ENCODE results near the gene WAS. TPM values are rescaled to one million over a fixed set of nuclear protein-coding genes. Genes with fewer than 3 reads are reported as not detected.

Gene WAS
- total RNA-seq, 1 donor = 64.3 TPM

- no peaks in the 10 kb centered on the region for H3K27me3 ChIP-seq (ENCODE audit: insufficient read depth, low read length)
- peaks cover 20% of the 10 kb centered on the region for H3K4me1 ChIP-seq (ENCODE audit: insufficient read depth, low read length)
- no peaks in the 10 kb centered on the region for H3K9me3 ChIP-seq (ENCODE audit: low read depth, low read length)
- H3K4me3 ChIP-seq (ENCODE audit: low read length) = peak overlapping the region; percentile 55
Measured at GRCh38 chrX:48696909-48697727, 13.5 kb downstream of the WAS start.

GRCh38 chrX:48698306-48698705, 14.7 kb downstream of the WAS start:
- Histone ChIP-seq H3K27me3 (ENCODE audit: insufficient read depth, low read length) (no peaks in the 10 kb centered on the region), H3K4me1 (ENCODE audit: insufficient read depth, low read length) (peaks cover 20% of the 10 kb centered on the region), H3K4me3 (ENCODE audit: low read length) (no peak overlapping the region), H3K9me3 (ENCODE audit: low read depth, low read length) (no peaks in the 10 kb centered on the region)

DNA sequence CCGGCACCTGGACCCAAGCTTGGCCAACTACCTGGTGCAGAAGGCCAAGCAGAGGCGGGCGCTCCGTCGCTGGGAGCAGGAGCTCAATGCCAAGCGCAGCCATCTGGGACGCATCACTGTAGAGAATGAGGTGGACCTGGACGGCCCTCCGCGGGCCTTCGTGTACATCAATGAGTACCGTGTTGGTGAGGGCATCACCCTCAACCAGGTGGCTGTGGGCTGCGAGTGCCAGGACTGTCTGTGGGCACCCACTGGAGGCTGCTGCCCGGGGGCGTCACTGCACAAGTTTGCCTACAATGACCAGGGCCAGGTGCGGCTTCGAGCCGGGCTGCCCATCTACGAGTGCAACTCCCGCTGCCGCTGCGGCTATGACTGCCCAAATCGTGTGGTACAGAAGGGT, 16.6 kb downstream of the WAS start:
- H3K9me3 ChIP-seq (ENCODE audit: low read depth, low read length) = no peaks in the 10 kb centered on the region
- no peaks in the 10 kb centered on the region for H3K27me3 ChIP-seq (ENCODE audit: insufficient read depth, low read length)
- peaks cover 13% of the 10 kb centered on the region for H3K4me1 ChIP-seq (ENCODE audit: insufficient read depth, low read length)
- H3K4me3 ChIP-seq (ENCODE audit: low read length) = no peak overlapping the region

DNA sequence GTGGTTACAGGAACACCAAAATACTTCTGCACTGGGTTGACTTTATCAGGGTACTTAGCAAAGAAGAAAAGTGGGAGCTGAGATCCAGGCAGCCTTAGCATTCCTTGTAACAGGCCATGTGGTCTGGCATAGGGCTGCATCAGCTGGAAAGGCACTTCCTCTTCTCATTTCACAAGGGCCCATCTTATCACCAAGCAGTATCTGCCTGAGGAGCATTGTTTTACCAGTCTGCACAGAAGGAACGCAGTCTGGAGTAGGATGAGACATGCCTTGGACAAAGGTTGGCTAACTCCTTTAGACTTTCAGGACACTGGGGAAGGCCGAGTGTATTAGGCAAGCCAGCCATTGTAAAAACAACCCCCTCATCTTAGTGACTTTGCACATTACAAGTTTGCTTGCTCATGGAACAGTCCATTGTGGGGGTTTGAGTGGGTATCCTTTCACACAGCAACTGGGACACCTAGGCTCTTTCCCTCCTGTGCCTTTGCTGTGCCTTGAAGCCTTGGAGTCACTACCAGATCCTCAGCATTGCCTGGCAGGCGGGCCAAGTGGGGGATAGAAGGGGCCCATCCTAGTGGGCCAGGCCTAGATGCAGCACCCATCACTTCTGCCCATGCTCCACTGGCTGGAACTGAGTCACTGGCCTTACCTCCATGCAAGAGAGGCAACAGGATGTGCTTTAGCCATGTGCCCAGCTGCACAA, 17.5 kb downstream of the WAS start:
- no peak overlapping the region for H3K4me3 ChIP-seq (ENCODE audit: low read length)
- peaks cover 6% of the 10 kb centered on the region for H3K4me1 ChIP-seq (ENCODE audit: insufficient read depth, low read length)
- no peaks in the 10 kb centered on the region for H3K27me3 ChIP-seq (ENCODE audit: insufficient read depth, low read length)
- H3K9me3 ChIP-seq (ENCODE audit: low read depth, low read length) = no peaks in the 10 kb centered on the region

- Histone ChIP-seq H3K4me3 (ENCODE audit: low read length) (no peak overlapping the region), H3K4me1 (ENCODE audit: insufficient read depth, low read length) (peaks cover 5% of the 10 kb centered on the region), H3K9me3 (ENCODE audit: low read depth, low read length) (no peaks in the 10 kb centered on the region), H3K27me3 (ENCODE audit: insufficient read depth, low read length) (no peaks in the 10 kb centered on the region)
Measured at GRCh38 chrX:48702032-48702431, 18.4 kb downstream of the WAS start.

DNA sequence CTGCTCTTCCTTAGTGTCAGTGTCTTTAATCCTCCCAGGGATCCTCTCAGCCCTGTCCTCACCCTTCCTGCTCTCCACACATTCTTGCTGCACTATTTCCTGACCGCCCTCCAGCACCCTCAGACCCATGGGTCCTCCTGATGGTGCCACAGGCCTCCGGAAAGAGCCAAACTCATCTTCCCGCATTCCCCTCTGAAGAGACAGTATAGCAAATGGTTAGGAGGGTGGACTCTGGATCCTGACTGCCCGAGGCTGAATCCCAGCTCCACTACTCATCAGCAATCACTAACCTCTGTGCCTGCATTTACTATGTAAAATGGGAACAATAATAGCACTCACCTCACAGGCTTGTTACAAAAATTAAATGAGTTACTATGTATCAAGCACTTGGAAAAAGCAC, 19.1 kb downstream of the WAS start:
- Histone ChIP-seq H3K9me3 (ENCODE audit: low read depth, low read length) (no peaks in the 10 kb centered on the region), H3K4me1 (ENCODE audit: insufficient read depth, low read length) (no peaks in the 10 kb centered on the region), H3K27me3 (ENCODE audit: insufficient read depth, low read length) (no peaks in the 10 kb centered on the region), H3K4me3 (ENCODE audit: low read length) (no peak overlapping the region)

DNA sequence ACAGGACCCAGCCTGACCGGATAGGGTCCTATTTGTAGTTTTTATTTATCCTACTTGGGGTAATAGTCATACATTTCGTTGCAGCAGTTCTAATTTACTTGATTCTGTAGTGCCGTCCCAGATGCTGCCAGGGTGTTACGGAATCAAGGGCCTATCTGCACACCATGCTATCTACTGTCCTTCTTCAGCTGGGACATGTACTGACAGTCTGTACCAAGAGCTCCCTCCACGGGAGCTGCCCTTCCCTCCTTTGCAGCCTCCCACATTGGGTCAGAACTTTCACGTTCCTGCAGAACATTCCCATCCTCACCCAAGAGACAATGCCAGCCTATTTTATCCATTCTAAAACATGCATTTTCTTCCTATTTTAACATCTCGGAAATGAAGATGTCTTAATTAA, 19.6 kb downstream of the WAS start:
- Histone ChIP-seq H3K4me3 (ENCODE audit: low read length) (no peak overlapping the region), H3K4me1 (ENCODE audit: insufficient read depth, low read length) (no peaks in the 10 kb centered on the region), H3K27me3 (ENCODE audit: insufficient read depth, low read length) (no peaks in the 10 kb centered on the region), H3K9me3 (ENCODE audit: low read depth, low read length) (no peaks in the 10 kb centered on the region)

DNA sequence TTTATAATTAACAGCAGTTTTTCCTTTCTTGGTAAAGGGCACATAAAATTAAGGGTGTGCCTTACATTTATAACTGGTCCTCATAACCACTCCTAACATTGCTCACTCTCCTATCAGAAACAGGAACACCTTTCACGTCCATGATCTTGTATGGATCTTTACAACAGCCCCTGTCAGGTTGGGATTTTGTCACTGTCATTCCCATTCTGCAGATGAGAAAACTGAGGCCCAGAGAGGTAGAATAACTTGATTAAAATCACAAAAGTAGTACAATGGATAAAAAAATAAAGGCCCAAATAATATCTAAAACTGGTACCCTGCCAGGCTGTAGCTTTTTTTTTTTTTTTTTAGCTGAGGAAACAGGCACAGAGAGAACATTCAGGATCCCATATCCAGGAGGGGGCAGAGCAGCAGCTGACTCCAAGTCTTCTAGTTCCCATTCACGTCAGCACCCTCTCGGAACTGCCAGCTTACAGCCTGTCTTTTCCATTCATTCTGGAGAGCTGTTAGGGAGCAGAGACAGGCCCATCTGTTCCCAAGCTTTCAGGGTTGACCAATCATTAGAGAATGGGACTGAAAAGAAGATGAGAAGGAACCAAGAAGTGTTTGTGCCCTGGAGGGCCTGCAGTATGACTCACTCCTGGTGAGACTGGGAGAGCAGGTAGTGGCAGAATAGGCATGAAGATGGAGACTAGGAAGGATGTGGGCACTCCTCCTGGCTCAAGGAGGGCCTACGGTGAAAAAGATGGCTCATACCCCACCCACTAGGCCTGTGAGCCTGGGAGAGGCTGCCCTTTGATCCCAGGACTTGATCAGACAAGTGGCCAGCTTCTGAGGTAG, 20.3 kb downstream of the WAS start:
- H3K27me3 ChIP-seq (ENCODE audit: insufficient read depth, low read length) = no peaks in the 10 kb centered on the region
- no peaks in the 10 kb centered on the region for H3K9me3 ChIP-seq (ENCODE audit: low read depth, low read length)
- no peak overlapping the region for H3K4me3 ChIP-seq (ENCODE audit: low read length)
- no peaks in the 10 kb centered on the region for H3K4me1 ChIP-seq (ENCODE audit: insufficient read depth, low read length)

- H3K4me1 ChIP-seq (ENCODE audit: insufficient read depth, low read length) = peaks cover under 1% of the 10 kb centered on the region
- H3K4me3 ChIP-seq (ENCODE audit: low read length) = no peak overlapping the region
- H3K9me3 ChIP-seq (ENCODE audit: low read depth, low read length) = no peaks in the 10 kb centered on the region
- no peaks in the 10 kb centered on the region for H3K27me3 ChIP-seq (ENCODE audit: insufficient read depth, low read length)
Measured at GRCh38 chrX:48705871-48706270, 22.3 kb downstream of the WAS start.

DNA sequence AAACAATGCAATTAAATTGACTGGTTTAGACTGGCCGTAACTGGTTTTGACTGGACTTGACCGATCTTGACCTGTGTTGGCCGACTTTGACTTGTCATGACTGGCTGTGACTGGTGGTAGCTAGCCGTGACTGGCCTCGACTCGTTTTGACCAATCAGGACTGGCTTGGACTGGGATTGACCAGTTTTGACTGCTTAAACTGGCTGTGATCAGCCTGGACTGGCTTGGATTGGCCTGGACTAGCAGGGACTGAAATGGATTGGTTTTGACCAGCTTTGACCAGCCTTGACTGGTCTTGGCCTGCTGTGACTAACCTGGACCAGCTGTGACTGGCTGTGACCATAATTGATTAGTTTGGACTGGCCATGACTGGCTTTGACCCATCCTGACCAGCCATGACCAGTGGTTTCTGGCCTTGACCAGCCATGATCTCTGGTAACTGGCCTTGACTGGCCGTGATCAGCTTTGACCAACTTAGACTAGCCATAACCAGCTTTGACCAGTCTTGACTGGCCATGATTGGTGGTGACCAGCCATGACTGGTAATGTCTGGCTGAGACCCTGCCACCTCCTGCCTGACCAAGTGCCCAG, 26.0 kb downstream of the WAS start:
- no peaks in the 10 kb centered on the region for H3K9me3 ChIP-seq (ENCODE audit: low read depth, low read length)
- peaks cover 27% of the 10 kb centered on the region for H3K4me1 ChIP-seq (ENCODE audit: insufficient read depth, low read length)
- no peaks in the 10 kb centered on the region for H3K27me3 ChIP-seq (ENCODE audit: insufficient read depth, low read length)
- H3K4me3 ChIP-seq (ENCODE audit: low read length) = no peak overlapping the region

GRCh38 chrX:48711162-48711928, 27.7 kb downstream of the WAS start:
- H3K9me3 ChIP-seq (ENCODE audit: low read depth, low read length) = no peaks in the 10 kb centered on the region
- H3K4me3 ChIP-seq (ENCODE audit: low read length) = no peak overlapping the region
- no peaks in the 10 kb centered on the region for H3K27me3 ChIP-seq (ENCODE audit: insufficient read depth, low read length)
- H3K4me1 ChIP-seq (ENCODE audit: insufficient read depth, low read length) = peaks cover 41% of the 10 kb centered on the region

GRCh38 chrX:48711929-48712505, 28.4 kb downstream of the WAS start:
- no peak overlapping the region for H3K4me3 ChIP-seq (ENCODE audit: low read length)
- no peaks in the 10 kb centered on the region for H3K27me3 ChIP-seq (ENCODE audit: insufficient read depth, low read length)
- peaks cover 41% of the 10 kb centered on the region for H3K4me1 ChIP-seq (ENCODE audit: insufficient read depth, low read length)
- no peaks in the 10 kb centered on the region for H3K9me3 ChIP-seq (ENCODE audit: low read depth, low read length)

GRCh38 chrX:48713847-48714246, 30.2 kb downstream of the WAS start:
- Histone ChIP-seq H3K4me3 (ENCODE audit: low read length) (no peak overlapping the region), H3K9me3 (ENCODE audit: low read depth, low read length) (no peaks in the 10 kb centered on the region), H3K27me3 (ENCODE audit: insufficient read depth, low read length) (no peaks in the 10 kb centered on the region), H3K4me1 (ENCODE audit: insufficient read depth, low read length) (peaks cover 41% of the 10 kb centered on the region)

GRCh38 chrX:48714573-48714972, 31.0 kb downstream of the WAS start:
- Histone ChIP-seq H3K4me1 (ENCODE audit: insufficient read depth, low read length) (peaks cover 44% of the 10 kb centered on the region), H3K27me3 (ENCODE audit: insufficient read depth, low read length) (no peaks in the 10 kb centered on the region), H3K9me3 (ENCODE audit: low read depth, low read length) (no peaks in the 10 kb centered on the region), H3K4me3 (ENCODE audit: low read length) (no peak overlapping the region)

Data from mononuclear cell (primary cell).